GM19467 (cell line): ENCODE measurements around the gene PDAP1.
"Not testable (repeated sequence)": the region's sequence is repeated elsewhere in the genome, so short reads cannot be mapped to it uniquely, and the experiment has no call there.

ENCODE experiments used
- ATAC-seq: cut with Tn5 transposase; IDR thresholded peaks from one replicate; pipeline ENCODE4 v1.9.1; 2021; ENCODE audit warnings: mild to moderate bottlenecking, moderate library complexity; ENCODE audit not compliant: unreplicated experiment

PDAP1 gene

GRCh38 chr7:99397297-99397983 is 11.0 kb downstream of the PDAP1 start:
- ATAC-seq = no peak

DNA sequence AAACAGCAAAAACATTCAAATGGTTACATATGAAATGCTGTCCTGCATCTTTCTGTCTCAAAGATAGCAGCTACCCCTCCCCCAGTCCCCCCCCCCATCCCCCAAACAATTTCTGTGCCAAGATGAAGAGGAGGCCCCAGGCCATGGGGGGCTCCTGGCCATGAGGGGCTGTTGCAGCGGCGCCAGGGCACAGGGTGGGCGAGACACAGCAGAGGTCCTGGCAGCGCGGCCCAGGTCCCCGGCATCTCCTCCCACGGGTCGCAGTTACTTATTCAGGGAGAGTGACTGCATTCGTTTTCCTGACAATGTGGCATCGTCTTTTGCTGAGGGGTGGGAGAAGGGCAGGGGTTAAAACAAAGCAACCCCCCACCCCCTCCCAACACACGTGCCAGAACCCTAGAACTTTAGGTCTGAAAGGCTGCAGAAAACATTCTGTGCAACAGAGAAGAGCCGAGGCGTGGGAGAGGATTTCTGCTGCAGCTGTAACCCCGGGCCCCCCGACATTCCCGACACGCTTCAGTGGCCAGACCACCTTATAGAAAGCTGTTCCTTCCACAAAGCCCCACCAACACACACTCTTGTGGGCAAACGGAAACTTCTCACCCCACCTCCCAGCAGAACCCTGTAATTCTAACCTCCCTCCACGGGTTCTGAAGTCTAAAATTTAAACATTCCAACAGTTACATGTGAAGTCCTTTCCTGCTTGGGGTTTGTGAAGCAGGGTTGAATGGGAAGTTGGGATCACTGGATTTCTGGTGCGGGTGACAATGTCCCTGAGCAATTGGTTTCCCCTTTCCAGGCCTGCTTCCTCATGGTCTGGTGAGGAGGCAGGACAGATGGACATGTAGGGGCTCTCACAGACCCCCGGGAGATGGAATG is 11.7 kb downstream of the PDAP1 start:
- no peak for ATAC-seq

DNA sequence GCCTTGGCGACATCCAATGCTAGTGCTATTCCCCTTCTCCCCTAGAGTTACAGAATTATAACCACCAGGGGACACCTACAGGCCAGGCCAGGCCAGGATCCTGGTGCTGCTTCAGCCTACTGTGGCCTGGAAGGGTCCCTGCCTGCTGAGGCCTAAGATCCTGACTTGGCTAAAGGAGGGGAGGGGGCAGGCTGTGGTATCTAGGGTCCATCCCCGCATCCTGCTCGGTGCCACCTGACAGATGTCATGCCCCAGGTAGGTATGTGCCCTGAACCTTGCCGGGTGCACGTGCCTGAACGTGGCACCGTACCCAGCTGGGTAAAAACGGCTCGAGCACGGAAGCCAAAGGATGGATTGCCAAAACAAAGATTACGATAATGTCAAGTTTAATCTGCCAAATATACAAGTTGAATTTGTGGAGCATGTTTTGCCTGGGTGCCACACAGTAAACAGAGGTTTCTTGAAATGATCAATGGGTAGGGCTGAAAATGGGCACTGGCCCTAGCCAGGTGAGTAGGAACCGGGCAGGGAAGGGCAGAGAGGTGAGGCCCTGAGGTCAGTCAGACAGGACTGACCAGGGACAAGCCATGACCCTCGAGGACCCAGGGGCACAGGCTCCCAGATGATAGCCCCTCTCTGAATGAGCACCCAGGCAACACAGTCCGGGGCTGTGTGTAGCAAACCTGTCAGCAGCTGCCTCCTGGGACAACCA is 12.6 kb downstream of the PDAP1 start:
- no peak for ATAC-seq

GRCh38 chr7:99394188-99394502 is 14.3 kb downstream of the PDAP1 start:
- ATAC-seq = no peak

- no peak for ATAC-seq
Observed at GRCh38 chr7:99393355-99394187, 14.8 kb downstream of the PDAP1 start.

- ATAC-seq = peak; percentile 49
Observed at GRCh38 chr7:99392659-99393354, 15.6 kb downstream of the PDAP1 start.

DNA sequence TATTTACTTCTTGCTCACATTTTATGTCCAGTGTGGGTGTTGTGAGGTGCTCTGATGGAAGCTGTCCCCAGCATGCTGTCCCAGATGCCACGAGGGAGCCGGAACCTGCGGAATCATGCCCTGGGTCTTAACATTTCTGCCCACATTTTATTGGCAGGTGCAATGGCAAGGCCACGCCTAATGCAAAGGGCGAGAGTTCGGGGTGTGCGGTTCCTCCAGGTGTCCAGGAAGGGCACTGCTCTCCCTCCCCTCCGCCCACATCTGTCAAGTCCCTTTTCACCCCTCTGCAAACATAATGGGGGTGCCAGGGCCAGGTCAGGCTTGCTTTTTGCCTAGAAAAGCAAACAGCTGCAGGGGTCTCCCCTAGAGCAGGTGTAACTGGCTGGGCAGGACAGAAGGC is 16.4 kb downstream of the PDAP1 start:
- ATAC-seq = no peak

DNA sequence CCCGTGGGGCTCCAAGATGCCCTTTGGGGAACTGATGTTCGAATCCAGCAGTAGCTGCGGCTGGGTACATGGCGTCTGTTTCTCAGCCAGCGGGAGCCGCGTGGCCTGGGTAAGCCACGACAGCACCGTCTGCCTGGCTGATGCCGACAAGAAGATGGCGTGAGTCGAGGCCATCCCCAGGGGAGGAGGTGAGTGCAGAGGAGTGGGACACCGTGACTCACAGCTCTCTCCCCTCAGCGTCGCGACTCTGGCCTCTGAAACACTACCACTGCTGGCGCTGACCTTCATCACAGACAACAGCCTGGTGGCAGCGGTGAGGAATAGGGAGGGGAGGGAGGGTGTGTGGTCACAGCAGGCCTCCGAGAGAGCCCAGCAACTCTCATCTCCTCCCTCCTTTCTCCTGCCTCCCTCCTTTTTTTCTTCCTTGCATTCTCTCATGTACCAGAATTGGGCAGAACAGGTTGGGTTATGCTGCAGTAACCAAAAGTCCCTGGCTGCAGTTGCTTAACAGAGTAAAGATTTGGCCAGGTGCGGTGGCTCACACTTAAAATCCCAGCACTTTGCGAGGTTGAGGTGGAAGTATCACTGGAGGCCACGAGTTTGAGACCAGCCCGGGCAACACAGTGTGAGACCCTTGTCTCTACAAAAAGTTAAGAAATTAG is 17.3 kb downstream of the PDAP1 start:
- no peak for ATAC-seq

GRCh38 chr7:99389772-99390171 is 18.6 kb downstream of the PDAP1 start:
- ATAC-seq = no peak

DNA sequence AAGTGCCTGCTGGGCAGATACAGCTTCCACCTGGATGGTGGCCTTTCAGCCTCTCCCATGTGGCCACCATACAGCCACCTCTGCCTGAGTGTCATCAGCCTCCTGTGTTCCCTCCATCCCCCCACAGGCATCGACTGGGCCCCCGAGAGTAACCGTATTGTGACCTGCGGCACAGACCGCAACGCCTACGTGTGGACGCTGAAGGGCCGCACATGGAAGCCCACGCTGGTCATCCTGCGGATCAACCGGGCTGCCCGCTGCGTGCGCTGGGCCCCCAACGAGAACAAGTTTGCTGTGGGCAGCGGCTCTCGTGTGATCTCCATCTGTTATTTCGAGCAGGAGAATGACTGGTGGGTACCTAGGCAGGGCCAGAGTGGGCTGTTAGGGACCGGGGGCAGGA is 20.5 kb downstream of the PDAP1 start:
- no peak for ATAC-seq

GRCh38 chr7:99387239-99387635 is 21.2 kb downstream of the PDAP1 start:
- not testable (repeated sequence) for ATAC-seq

GRCh38 chr7:99386584-99387238 is 21.7 kb downstream of the PDAP1 start:
- no peak for ATAC-seq

DNA sequence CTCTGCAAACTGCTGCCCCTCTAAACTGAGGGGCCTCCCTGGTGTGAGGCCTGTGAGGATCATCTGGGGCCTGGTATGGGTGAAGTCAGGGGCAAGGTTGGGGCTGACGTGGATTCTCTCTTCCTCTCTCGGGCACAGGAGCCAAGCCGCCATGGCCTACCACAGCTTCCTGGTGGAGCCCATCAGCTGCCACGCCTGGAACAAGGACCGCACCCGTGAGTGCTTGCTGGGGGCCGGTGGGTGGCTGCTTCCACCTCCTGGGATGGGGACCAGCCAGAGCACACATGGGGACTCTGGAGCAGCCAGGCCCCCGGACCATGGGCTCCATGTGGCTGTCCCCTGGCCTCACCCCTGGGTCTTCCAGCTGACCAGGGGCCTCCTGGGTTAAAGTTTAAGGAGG is 22.8 kb downstream of the PDAP1 start:
- no peak for ATAC-seq

GRCh38 chr7:99384523-99384922 is 23.9 kb downstream of the PDAP1 start:
- ATAC-seq = no peak

GRCh38 chr7:99383791-99384370 is 24.5 kb downstream of the PDAP1 start:
- no peak for ATAC-seq

GRCh38 chr7:99383203-99383602 is 25.2 kb downstream of the PDAP1 start:
- no peak for ATAC-seq

- no peak for ATAC-seq
Observed at GRCh38 chr7:99381664-99382075, 26.7 kb downstream of the PDAP1 start.

DNA sequence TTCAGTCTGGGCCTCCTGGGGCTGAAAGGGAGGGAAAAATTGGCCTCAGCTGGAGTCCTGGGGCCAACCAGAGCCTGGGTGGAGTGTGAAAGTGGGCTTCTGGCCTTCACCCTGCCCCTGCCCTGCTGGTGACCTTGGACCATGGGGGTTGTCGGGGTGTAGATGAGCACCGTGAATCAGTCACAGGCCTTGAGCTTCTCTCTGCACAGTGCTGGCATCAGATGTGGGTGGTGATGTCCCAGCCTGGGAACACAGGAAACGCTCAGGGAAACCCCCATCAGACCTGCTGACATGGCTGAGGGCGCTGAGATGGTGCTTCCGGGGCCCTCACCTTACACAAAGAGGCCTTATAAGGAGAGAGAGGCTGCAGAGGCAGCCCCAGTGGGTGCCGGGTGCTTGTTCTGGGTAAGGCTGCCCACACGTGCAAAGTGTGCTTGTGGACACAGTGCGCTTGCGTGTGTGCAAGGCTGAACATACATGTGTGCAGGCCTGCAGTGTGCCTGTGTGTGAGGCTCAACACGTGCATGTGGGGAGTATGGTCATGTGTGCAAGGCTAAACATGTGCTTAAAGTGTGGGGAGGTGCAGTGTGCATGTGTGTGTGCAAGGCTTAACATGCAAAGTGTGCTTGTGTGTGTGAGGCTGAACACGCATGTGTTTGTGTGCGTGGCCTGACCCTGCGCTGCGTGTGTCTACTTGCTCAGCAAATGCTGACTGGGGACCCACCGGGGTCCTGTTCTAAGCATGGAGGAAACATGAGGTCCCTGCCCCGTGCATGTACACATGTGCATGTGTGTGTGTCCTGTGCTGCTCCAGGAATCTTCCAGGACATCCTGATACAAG is 27.4 kb downstream of the PDAP1 start:
- ATAC-seq = peak; percentile 74
